HG02588 (cell line): ENCODE results near the gene HCST.
"Not testable (repeated sequence)": the region's sequence is repeated elsewhere in the genome, so short reads cannot be mapped to it uniquely, and the experiment has no call there.

Experiments
- ATAC-seq: cut with Tn5 transposase; IDR thresholded peaks from one replicate; pipeline ENCODE4 v1.9.1; 2021; ENCODE audit warnings: mild to moderate bottlenecking, moderate library complexity; ENCODE audit not compliant: unreplicated experiment

The HCST gene

DNA sequence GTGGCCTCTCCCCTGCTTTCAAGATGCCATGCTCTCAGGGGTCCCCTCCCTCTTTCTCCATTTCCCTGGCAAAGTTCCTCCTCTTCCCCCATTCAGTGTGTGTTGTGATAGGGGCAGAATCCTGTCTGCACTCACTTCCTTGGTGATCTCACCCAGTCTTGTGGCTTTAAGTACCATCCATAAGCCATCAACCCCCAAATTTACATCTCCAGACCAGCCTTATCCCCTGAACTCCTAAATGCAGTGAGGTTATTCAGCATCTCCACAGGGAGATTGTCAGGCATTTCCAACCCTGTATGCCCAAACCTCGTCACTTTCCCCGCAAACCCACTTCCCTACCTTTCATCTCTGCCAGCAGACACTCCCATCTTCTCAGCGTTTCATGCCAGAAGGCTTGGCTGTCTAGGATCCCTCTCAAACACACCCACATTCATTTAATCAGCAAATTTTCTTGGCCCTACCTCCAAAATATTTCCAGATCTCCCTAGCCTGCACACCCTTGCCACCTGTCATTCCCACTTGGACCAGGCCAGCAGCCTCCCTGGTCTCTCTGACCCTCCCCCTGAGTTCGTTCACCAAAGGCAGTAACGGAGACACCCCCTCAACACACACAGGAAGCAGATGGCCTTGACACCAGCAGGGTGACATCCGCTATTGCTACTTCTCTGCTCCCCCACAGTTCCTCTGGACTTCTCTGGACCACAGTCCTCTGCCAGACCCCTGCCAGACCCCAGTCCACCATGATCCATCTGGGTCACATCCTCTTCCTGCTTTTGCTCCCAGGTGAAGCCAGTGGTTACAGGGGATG, at the start of gene HCST:
Gene HCST (plus strand): TSS at position 676 of the 808 bp plus-strand sequence. CDS start 65 bp downstream, at position 741.
- ATAC-seq: no peak

GRCh38 chr19:35853038-35853756, 49.1 kb upstream of the HCST start:
- ATAC-seq: no peak

- no peak for ATAC-seq
Observed at GRCh38 chr19:35856546-35857149, 45.7 kb upstream of the HCST start, which contains the start of gene KIRREL2. Gene KIRREL2 (plus strand): TSS chr19:35856911. CDS start chr19:35857120, 209 bp downstream.

GRCh38 chr19:35858311-35858710, 44.0 kb upstream of the HCST start:
- no peak for ATAC-seq

DNA sequence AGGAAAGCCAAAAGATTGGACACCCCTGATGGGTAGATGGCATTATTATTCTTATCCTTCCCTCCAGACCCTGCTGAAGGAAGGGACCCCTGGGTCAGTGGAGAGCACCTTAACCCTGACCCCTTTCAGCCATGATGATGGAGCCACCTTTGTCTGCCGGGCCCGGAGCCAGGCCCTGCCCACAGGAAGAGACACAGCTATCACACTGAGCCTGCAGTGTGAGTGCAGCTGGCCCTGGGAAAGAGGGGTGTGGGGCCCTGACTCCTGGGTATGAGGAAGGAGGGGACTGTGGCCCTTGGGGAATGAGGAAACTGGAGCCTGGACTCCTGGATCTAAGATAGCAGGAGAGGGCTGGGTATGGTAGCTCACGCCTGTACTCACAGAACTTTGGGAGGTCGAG, 42.9 kb upstream of the HCST start:
- no peak for ATAC-seq

- no peak for ATAC-seq
Observed at GRCh38 chr19:35860436-35860817, 41.9 kb upstream of the HCST start.

DNA sequence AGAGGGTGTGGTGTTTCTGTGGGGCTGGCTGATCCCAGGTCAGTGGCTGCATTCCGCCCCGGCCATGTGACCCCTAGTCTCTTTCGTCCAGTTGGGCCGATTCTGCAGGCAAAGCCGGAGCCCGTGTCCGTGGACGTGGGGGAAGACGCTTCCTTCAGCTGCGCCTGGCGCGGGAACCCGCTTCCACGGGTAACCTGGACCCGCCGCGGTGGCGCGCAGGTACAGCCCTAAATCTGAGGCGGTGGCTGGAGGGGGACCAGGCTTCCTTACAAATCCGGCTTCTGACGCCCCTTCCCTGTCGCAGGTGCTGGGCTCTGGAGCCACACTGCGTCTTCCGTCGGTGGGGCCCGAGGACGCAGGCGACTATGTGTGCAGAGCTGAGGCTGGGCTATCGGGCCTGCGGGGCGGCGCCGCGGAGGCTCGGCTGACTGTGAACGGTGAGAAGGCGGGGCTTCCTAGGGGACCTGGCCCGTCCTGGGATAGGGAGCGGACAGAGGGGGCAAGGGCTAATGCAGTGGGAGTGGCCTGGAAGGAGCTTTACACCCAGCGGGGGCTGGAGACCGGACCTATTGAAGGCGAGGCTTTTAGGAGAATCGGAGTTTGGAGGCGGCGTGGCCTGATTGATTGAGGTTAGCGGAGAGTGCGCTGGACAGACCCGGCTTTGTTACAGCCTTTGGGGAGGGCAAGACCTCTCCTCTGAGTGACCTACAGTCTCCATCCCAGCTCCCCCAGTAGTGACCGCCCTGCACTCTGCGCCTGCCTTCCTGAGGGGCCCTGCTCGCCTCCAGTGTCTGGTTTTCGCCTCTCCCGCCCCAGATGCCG, 41.3 kb upstream of the HCST start:
- no peak for ATAC-seq

DNA sequence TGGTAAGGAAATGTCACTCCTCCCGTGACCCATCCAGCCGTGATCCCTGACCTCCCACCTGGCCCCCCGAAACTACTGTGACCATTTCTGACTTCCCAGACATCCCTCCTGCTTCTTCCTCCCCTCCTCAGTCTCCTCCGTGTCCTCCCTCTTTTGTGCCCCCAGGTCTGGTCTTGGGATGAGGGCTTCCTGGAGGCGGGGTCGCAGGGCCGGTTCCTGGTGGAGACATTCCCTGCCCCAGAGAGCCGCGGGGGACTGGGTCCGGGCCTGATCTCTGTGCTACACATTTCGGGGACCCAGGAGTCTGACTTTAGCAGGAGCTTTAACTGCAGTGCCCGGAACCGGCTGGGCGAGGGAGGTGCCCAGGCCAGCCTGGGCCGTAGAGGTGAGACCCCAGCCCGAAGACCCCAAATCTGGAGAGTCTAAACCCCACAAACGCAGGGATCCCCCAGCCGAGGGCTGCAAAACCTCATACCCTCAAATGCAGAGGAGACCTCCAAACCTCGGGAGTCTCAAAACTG, 40.6 kb upstream of the HCST start:
- no peak for ATAC-seq

GRCh38 chr19:35862528-35862927, 39.8 kb upstream of the HCST start:
- ATAC-seq: no peak

GRCh38 chr19:35863018-35863417, 39.3 kb upstream of the HCST start:
- no peak for ATAC-seq

DNA sequence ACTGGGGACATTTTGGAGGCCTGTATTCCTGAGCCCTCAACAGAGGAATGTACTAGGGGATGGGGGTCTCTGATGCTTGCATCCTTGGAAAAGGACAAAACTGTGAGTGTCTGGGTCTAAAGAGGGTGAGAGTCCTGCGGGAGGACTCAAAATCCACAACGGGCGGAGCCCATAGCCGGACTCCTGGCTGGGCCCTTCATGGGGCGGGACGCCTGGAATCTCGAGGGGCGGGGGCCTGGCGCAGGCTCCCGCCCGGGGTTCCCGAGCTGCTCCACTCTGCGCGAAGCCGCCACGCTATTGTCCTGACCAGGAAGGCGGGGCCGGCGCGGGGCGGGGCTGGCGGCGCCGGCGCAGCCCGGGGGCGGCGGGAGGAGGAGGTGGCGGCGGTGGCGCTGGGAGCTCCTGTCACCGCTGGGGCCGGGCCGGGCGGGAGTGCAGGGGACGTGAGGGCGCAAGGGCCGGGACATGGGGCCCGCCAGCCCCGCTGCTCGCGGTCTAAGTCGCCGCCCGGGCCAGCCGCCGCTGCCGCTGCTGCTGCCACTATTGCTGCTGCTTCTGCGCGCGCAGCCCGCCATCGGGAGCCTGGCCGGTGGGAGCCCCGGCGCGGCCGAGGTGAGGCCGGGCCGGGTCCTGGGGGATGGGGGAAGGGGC, 34.0 kb upstream of the HCST start, which contains the start of gene APLP1:
Gene APLP1 (plus strand): TSS at position 403 of the 651 bp plus-strand sequence. CDS start 63 bp downstream, at position 466.
- ATAC-seq: peak; percentile 44

GRCh38 chr19:35868823-35869326, 33.5 kb upstream of the HCST start:
- no peak for ATAC-seq

- no peak for ATAC-seq
Observed at GRCh38 chr19:35869327-35870123, 32.8 kb upstream of the HCST start.

DNA sequence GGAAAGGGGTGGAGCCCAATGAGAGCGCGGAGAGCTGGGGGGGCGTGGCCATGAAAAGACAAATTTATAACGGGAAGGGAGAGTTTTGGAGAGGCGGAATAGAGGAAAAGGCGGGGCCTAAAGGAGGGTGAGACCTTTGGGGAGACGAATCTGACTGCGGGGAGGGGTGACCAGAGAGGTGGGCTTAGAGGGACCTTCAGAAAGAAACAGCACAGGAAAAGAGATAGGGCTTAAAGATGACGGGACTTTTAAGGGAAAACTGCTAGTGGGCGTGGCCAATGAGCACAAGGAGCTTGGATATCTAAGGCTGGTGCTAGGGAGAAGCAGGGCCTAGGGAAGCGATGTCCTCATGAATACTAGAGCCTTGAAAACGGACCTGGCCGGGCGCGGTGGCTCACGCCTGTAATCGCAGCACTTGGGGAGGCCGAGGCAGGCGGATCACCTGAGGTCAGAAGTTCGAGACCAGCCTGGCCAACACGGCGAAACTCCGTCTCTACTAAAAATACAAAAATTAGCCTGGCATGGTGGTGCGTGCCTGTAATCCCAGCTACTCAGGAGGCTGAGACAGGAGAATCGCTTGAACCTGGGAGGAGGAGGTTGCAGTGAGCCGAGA, 32.1 kb upstream of the HCST start:
- ATAC-seq: not testable (repeated sequence)

DNA sequence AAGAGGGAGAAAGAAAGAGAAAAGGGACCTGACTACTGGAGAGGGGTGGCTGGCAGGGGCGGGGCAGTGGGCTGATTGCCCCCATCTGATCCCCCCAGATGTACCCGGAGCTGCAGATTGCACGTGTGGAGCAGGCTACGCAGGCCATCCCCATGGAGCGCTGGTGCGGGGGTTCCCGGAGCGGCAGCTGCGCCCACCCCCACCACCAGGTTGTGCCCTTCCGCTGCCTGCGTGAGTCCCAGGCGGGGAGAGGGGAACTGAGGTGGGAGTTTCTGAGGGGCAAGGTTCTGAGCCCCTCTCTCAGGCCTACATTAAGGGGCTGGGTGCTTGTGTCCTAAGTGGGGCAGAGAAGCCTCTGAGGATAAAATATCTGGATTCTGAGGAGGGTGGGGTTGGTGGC, 31.5 kb upstream of the HCST start:
- ATAC-seq: no peak

DNA sequence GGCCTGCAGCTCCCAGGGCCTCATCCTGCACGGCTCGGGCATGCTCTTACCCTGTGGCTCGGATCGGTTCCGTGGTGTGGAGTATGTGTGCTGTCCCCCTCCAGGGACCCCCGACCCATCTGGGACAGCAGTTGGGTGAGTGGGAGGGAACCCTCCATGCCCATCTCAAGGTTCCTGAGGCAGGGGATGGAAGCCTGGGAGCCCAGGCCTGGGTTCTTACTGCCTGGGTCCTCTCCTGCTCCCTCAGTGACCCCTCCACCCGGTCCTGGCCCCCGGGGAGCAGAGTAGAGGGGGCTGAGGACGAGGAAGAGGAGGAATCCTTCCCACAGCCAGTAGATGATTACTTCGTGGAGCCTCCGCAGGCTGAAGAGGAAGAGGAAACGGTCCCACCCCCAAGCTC, 30.7 kb upstream of the HCST start:
- ATAC-seq: no peak

GRCh38 chr19:35872180-35872579, 30.1 kb upstream of the HCST start:
- no peak for ATAC-seq

DNA sequence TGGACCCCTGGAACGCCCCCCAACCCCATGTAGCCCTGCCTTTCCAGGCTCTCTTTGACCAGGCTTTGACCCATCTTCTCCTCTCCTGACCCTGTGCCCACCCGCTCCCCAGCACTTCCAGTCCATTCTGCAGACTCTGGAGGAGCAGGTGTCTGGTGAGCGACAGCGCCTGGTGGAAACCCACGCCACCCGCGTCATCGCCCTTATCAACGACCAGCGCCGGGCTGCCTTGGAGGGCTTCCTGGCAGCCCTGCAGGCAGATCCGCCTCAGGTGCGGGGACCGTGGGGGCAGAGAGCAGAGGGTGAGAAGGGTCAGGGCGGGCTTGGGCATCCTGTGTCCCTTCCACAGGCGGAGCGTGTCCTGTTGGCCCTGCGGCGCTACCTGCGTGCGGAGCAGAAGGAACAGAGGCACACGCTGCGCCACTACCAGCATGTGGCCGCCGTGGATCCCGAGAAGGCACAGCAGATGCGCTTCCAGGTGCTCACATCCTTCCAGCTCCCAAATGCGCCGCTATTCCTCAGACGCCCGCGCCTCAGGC, 27.9 kb upstream of the HCST start:
- ATAC-seq: no peak
